GM06990 (cell line): Measurements from ENCODE around the gene GPR161.

Experiments
- DNase-seq: peaks from one replicate; pipeline ENCODE4 v3.0.0-alpha.2; 2011; ENCODE audit not compliant: insufficient read length; ENCODE audit errors: extremely low read depth
- H3K27me3 ChIP-seq: replicated peaks from 2 replicates; pipeline ENCODE4 v1.6.0; 2011; ENCODE audit warnings: low read length; ENCODE audit not compliant: control insufficient read depth, insufficient read depth
- H3K36me3 ChIP-seq: 2 replicates; pipeline ENCODE4 v1.5.1; 2011; ENCODE audit warnings: low read length; ENCODE audit not compliant: control insufficient read depth, insufficient read depth
- H3K4me3 ChIP-seq: replicated peaks from 2 replicates; pipeline ENCODE4 v1.5.1; 2011; ENCODE audit warnings: low read depth, mild to moderate bottlenecking, control low read depth, low read length
- CTCF ChIP-seq: IDR thresholded peaks from 2 replicates; pipeline ENCODE4 v1.5.1; 2011; ENCODE audit warnings: low read length, control low read depth, mild to moderate bottlenecking, inconsistent platforms; ENCODE audit not compliant: insufficient read depth, poor library complexity, severe bottlenecking

The GPR161 gene

DNA sequence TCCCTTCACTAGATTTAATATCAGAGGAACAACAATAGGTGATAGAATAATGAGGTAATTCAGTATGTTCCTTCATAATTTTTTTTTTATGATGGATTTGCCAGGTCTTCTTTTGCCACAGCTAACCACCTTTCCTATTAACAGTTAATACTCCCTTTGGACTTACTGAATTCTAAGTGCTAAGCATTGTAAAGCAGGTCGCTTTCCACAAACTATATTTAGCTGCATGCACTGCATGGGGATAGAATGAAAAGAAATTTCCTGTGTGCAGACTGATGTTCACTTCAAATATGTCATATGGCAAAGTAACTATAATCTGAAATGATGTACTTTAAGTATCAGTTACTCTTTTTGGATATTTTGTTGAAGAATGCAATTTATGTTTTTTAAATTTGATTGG lies 85.8 kb downstream of the GPR161 start:
- H3K27me3 ChIP-seq, result no peaks in the 10 kb centered on the region
- no peaks in the 10 kb centered on the region for H3K36me3 ChIP-seq
- no peak for TF ChIP-seq CTCF
- no peak for DNase-seq
- H3K4me3 ChIP-seq, result no peak overlapping the region

DNA sequence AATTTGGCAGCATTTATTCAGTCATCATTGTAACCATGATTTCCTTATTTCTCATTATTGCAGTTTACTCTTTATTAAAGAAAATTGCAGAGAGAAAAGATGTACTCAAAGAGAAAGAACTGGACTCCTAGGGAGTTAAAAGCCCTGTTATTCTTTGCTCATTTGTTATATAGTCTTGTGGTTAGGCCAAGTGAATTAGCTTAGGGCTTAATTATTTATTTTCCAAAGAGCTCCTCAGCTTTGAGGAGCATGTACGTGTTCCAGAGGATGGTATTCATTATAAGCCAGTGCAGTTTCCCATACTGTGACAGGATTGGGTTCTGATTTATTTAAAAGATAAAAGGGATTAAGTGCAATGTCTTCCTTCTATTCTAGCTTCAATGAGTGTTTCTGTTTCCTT lies 86.4 kb downstream of the GPR161 start:
- no peak overlapping the region for H3K4me3 ChIP-seq
- DNase-seq, result no peak
- no peak for TF ChIP-seq CTCF
- no peaks in the 10 kb centered on the region for H3K36me3 ChIP-seq
- no peaks in the 10 kb centered on the region for H3K27me3 ChIP-seq

GRCh38 chr1:168045311-168045710 lies 91.4 kb downstream of the GPR161 start:
- Histone ChIP-seq H3K27me3 (no peaks in the 10 kb centered on the region), H3K36me3 (no peaks in the 10 kb centered on the region), H3K4me3 (no peak overlapping the region)
- TF ChIP-seq CTCF, result no peak
- no peak for DNase-seq

DNA sequence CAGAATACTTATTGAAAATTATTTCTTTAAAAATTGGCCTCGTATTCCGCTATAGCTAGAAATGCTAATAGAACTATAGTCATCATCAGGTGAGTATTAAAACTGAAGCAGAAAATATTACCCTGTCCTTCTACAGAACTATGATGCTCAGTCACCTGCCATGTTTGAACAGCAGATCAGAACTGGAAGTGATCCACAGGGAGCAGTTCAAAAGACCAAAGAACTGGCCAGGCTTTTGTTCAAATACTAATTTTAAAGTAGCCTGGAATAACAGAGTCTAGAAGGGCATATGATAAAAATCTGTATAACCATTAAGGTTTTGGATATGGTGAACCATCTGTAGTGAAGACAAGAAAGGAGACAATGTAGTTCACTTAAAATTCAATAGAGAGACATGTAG lies 94.4 kb downstream of the GPR161 start:
- no peak for TF ChIP-seq CTCF
- DNase-seq, result no peak
- H3K36me3 ChIP-seq, result no peaks in the 10 kb centered on the region
- H3K4me3 ChIP-seq, result no peak overlapping the region
- no peaks in the 10 kb centered on the region for H3K27me3 ChIP-seq

DNA sequence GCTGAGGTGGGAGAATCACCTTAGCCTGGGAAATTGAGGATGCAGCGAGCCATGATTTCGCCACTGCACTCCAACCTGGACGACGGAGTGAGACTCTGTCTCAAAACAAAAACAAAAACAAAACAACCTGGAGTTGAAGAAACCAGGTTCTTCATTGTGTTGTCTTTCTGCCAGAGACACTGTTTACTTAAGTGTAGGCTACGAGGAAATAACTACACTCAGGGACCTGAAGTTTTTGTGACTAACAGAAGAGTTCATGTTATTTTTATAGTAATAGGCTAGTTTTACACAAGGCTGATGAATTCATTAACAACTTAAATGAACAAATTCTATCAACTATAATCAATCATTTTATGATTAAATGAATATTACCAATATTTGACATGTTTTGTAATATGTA lies 101.4 kb downstream of the GPR161 start:
- no peak for TF ChIP-seq CTCF
- H3K4me3 ChIP-seq, result no peak overlapping the region
- DNase-seq, result no peak
- H3K27me3 ChIP-seq, result no peaks in the 10 kb centered on the region
- no peaks in the 10 kb centered on the region for H3K36me3 ChIP-seq

DNA sequence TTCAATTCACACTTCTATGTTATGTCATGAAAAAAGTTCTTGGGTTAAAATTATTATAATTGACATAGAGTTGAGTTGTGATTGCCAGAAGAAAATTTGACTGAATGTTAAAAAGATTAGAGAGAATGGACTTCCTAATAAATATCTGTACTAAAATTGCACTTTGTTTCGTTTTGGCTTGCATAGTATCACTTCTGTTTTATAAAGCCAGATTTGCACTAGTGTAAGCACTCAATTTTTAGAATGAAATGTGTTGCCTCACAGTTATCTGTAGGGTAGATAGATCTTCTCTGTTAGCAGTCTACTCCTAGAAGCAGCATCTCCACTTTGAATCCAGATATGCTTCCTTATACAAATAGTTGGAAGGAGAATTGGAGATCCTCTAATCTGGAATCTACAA lies 104.7 kb downstream of the GPR161 start:
- no peak for TF ChIP-seq CTCF
- no peak overlapping the region for H3K4me3 ChIP-seq
- peak; percentile 6 for DNase-seq
- H3K36me3 ChIP-seq, result no peaks in the 10 kb centered on the region
- H3K27me3 ChIP-seq, result no peaks in the 10 kb centered on the region
